Measurements from ENCODE around the gene UAP1L1.

DNA sequence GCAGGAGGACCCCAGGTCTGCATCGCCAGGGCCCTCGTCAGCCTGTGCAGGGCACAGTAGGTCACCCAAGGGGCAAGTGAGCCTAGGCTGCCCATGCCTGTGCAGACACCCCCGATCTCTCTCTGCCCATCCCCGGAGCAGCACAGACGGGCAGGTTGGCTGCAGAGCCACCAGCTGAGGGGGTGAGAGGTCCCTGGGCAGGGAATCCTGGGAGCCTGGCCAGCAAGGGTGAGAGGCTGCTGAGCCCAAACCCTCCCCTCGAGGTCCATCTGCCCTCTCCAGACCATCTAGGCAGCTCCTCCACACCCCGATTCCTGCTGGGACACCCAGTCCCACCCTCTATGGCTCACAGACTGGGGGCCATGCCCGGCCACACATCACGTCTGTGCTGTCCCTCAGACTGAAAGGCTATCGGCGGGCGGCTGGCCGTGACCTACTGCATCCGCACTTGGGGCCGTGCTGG is 40.0 kb downstream of the UAP1L1 start:
- TF ChIP-seq EZH2phosphoT487 (IDR thresholded peaks at IDR 0.05; ENCODE audit: unreplicated experiment) (no peak), STAT1 (IDR thresholded peaks at IDR 0.05; ENCODE audit: unreplicated experiment) (no peak)
- TF ChIP-seq, protein P1, sequence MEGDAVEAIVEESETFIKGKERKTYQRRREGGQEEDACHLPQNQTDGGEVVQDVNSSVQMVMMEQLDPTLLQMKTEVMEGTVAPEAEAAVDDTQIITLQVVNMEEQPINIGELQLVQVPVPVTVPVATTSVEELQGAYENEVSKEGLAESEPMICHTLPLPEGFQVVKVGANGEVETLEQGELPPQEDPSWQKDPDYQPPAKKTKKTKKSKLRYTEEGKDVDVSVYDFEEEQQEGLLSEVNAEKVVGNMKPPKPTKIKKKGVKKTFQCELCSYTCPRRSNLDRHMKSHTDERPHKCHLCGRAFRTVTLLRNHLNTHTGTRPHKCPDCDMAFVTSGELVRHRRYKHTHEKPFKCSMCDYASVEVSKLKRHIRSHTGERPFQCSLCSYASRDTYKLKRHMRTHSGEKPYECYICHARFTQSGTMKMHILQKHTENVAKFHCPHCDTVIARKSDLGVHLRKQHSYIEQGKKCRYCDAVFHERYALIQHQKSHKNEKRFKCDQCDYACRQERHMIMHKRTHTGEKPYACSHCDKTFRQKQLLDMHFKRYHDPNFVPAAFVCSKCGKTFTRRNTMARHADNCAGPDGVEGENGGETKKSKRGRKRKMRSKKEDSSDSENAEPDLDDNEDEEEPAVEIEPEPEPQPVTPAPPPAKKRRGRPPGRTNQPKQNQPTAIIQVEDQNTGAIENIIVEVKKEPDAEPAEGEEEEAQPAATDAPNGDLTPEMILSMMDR (conservative IDR thresholded peaks at IDR 0.05; ENCODE audit: low read depth in 2 of 2): no peak

Data from GM23338 (cell line).